Hematopoietic multipotent progenitor cell treated with erythropoietin and hydrocortisone succinate and interleukin-3 and kit ligand, for 8 days (in vitro differentiated cells): ENCODE results near the gene SMO.
"Not testable (repeated sequence)": the region's sequence is repeated elsewhere in the genome, so short reads cannot be mapped to it uniquely, and the experiment has no call there.

Source experiments
- DNase-seq: peaks from one replicate; pipeline ENCODE4 v3.0.0-alpha.2; 2015

SMO gene

DNA sequence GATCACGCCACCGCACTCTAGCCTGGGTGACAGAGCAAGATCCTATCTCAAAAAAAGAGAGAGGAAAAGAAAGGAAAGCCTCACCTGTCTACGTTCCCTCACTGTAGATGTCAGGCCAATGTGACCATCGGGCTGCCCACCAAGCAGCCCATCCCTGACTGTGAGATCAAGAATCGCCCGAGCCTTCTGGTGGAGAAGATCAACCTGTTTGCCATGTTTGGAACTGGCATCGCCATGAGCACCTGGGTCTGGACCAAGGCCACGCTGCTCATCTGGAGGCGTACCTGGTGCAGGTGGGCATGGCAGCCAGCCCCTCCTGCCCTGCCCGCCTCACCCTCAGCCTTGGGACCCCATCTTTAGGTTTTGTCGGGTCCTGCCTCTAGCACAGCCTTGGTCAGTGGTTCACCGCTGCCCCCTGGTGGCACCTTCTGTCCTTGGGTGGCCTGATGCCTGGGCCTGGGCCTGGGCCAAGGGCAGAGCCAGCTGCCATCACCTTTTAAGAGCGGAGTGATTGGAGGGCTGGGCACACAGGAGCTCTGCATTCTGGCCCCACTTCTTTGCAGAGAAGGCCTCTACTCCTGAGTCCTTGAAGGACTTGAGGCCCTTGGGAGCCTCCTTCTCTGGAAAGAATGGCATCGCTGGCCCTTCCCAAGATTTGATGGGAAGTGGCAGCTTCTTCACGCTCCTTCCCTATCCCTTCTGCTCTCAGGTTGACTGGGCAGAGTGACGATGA, 22.0 kb downstream of the SMO start:
- DNase-seq = peak; percentile 65

DNA sequence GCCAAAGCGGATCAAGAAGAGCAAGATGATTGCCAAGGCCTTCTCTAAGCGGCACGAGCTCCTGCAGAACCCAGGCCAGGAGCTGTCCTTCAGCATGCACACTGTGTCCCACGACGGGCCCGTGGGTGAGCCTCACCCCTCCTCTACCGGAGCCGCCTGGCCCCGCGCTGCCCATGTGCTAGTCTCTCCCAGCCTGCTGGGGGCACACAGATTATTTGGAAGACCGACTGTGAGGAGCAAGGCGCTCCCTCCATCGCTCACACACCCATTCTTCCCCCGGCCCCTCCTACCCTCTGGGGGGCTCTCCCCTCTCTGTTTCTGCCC, 22.5 kb downstream of the SMO start:
- DNase-seq = no peak

DNA sequence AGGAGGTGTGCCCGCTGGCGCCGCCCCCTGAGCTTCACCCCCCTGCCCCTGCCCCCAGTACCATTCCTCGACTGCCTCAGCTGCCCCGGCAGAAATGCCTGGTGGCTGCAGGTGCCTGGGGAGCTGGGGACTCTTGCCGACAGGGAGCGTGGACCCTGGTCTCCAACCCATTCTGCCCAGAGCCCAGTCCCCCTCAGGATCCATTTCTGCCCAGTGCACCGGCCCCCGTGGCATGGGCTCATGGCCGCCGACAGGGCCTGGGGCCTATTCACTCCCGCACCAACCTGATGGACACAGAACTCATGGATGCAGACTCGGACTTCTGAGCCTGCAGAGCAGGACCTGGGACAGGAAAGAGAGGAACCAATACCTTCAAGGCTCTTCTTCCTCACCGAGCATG, 23.7 kb downstream of the SMO start:
- no peak for DNase-seq

DNA sequence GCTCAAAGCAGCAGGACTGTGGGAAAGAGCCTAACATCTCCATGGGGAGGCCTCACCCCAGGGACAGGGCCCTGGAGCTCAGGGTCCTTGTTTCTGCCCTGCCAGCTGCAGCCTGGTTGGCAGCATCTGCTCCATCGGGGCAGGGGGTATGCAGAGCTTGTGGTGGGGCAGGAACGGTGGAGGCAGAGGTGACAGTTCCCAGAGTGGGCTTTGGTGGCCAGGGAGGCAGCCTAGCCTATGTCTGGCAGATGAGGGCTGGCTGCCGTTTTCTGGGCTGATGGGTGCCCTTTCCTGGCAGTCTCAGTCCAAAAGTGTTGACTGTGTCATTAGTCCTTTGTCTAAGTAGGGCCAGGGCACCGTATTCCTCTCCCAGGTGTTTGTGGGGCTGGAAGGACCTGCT, 24.2 kb downstream of the SMO start:
- DNase-seq = no peak

DNA sequence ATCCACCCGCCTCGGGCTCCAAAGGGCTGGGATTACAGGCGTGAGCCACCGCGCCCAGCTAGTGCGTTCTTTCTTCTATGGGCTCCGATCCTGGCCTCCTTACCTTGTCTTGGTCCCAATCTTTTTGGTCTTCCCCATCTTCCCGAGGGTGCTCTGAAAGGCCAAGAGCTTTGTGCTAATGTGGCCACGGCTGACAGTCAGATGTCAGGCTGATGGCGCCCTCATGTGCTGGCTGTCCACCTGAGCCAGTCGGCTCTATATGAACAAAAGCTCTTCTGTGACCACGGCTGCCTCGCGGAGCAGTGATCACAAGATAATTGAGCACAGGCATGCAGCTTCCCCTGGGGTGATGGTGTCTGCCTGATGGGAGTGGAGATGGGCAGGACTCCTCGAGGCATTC, 25.4 kb downstream of the SMO start:
- DNase-seq = peak; percentile 42

DNA sequence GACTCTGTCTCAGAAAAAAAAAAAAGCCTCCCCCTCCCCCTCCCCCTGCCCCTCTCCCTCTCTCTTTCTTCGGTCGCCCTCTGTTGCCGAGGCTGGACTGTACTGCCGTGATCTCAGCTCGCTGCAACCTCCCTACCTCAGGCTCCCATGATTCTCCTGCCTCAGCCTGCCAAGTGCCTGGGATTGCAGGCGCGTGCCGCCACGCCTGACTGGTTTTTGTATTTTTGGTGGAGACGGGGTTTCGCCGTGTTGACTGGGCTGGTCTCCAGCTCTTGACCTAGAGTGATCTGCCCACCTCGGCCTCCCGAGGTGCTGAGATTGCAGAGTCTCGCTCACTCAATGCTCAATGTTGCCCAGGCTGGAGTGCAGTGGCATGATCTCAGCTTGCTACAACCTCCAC, 27.3 kb downstream of the SMO start:
- DNase-seq = not testable (repeated sequence)

DNA sequence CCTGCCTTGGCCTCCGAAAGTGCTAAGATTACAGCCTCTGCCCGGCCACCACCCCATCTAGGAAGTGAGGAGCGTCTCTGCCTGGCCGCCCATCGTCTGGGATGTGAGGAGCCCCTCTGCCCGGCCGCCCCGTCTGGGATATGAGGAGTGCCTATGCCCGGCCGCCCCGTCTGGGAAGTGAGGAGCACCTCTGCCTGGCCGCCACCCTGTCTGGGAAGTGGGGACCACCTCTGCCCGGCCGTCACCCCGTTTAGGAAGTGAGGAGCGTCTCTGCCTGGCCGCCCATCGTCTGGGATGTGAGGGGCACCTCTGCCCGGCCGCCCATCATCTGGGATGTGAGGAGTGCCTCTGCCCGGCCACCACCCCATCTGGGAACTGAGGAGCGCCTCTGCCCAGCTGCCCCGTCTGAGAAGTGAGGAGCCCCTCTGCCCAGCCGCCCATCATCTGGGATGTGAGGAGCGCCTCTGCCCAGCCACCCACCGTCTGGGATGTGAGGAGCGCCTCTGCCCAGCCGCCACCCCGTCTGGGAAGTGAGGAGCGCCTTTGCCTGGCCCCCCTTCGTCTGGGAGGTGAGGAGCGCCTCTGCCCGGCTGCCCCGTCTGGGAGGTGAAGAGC, 27.8 kb downstream of the SMO start:
- not testable (repeated sequence) for DNase-seq

DNA sequence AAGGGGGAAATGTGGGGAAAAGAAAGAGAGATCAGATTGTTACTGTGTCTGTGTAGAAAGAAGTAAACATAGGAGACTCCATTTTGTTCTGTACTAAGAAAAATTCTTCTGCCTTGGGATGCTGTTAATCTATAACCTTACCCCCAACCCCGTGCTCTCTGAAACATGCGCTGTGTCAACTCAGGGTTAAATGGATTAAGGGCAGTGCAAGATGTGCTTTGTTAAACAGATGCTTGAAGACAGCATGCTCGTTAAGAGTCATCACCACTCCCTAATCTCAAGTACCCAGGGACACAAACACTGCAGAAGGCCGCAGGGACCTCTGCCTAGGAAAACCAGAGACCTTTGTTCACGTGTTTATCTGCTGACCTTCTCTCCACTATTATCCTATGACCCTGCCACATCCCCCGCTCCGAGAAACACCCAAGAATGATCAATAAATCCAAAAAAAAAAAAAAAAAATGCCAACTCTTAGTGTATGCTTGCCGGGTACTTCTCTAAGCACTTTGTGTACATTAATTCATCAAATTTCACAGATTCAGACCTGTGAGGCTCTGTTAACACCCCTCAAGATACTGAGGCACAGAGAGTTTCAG, 28.5 kb downstream of the SMO start:
- DNase-seq = not testable (repeated sequence)

DNA sequence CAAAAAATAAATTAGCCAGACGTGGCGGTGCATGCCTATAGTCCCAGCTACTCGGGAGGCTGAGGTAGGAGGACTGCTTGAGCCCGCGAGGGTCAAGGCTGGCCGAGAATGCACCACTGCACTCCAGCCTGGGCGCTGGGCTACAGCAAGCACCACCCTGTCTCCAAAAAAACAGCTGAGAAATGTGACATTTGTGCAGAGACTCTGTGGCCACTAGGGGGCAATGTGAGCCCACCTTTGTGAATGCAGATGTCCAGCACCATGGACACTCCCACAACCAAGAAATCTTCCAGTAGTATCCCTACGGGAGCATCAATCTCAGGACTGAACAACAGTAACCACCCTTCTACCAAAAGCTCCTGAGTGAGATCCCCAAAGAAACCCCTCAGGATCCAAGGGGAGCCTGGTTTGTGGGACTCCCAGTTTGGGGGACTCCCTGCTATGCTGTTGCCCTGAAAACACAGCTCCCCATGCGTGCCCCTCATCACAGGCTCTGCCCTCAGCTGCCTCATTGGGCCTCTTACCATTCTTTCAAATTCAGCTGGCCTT, 30.2 kb downstream of the SMO start:
- peak; percentile 85 for DNase-seq

DNA sequence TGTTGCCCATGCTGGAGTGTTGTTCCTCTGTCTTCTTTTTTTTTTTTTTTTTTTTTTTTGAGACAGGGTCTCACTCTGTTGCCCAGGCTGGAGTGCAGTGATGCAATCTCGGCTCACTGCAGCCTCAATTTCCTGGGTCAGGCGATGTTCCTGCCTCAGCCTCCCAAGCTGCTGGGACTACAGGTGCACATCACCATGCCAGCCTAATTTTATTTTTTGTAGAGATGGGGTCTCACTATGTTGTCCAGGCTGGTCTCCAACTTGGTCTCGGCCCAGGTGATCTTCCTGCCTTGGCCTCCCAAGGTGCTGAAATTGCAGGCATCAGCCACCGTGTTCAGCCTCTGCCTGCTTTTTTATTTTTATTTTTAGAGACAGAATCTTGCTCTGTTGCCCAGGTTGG, 30.7 kb downstream of the SMO start:
- DNase-seq = not testable (repeated sequence)

DNA sequence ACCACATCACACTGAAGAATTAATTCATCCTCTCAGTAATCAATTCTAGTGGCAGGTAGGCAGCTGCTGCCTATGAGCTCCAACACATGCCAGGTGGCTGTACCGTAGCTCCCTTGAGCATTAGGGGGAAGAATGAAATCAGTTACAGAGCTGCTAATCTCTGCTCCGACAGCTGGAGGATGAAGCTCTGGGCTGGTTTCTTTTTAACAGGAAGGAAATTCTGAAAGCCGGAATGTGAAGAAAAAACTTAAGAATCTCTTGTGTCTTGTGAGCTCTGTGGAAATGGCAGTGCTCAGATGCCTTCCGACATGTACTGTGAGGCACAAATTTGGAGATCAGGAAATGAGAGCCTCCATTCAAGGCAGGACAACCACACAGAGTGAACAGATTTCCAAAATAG, 33.6 kb downstream of the SMO start:
- DNase-seq = no peak

DNA sequence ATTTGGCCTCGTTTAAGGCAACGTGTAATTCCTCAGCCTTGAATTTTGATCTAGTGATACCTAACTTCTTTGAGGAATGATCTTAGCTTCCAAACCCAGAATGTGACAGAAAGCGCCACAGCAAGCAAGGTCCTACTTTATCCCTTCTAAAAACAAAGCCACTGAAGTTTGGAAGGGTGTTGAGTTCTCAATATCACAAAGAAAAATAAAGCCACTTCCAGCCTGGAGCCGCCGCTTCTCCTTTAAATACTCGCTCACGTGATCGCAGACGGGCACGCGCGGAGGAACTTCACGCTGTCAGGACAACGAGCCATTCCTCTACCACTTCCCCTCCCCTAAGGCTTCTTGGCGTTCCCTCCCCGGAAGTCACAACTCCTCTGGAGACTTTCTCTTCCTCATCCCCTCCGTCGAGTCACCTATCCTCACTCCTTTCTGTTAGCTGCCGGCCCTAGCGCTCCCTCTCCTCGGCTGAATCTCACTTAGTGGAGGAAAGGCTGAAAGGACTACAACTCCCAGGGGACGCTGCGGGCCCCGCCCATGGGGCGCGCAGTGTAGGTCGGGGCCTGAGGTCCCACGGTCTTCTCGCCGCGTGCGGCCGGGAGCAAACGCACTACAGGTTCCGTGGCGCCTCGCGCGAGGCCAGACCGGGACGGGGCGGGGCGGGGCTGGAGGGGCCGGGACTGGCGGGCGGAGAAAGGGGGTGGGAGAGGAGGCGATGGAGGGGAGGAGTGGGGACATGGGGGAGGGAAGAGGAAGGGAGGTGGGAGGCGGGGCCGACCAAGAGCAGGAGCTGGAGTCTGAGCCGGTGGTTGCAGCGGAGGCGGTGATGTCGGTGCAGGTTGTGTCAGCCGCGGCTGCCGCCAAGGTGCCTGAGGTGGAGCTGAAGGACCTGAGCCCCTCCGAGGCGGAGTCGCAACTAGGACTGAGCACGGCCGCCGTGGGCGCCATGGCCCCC, 36.1 kb downstream of the SMO start, which contains the start of gene AHCYL2:
Gene AHCYL2, plus strand, starts transcription at position 780 of the 955 bp plus-strand sequence.
- peak; percentile 96 for DNase-seq

DNA sequence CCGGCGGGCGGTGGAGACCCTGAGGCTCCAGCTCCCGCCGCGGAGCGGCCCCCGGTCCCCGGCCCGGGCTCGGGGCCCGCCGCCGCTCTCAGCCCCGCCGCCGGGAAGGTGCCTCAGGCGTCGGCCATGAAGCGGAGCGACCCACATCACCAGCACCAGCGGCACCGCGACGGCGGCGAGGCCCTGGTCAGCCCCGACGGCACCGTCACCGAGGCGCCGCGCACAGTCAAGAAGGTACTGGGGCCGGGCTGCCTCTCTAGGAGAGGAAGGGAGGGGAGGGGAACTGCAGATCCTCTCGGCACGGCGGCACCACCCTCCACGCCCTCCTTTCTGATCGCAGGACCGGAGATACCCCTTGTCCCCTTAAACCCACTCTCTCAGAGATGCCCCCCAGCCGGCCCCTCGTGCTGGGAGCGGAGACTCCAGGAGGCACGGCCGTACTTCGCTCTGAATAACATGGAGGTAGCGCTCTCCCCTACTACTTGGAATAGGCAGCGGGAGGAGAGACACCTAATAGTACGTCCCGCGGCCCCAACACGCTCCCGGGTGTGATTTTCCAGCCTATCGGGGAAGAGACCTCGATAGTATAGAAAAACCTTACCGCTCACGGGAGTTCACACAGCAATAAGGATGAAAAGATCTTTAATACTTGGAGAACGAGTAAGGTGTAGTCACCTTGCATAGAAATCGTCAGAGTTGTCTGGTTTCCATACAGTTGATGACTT, 36.9 kb downstream of the SMO start:
- peak; percentile 39 for DNase-seq

DNA sequence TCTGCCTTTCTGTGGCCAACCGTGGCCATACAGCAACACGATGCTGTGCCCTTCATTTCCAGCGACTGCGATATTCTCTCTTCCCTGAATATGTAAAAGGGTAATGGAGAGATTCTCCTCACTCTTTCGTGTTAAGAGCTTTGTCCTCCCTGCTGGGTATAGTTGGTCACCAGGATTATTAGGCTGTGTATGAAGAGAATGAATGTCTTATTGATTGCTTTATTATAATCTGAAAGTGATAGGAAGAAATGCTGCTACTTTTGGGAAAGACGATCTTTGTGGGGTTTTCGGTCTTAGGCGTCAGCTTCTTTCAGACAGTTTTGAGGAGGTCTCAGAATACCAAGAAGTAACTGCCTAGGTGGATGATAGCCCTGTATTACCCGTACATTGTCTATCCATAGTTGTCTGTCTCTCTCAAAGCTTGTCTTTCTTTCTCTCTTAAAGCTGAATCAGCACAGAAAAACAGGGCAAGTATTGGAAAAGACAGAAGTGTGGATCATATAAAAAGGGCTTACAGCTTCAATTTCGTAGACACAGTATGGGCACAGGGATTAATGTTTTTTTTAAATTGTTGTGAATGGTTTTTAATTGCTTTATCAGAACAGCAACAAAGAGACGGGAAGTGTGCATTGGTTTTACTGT, 37.6 kb downstream of the SMO start:
- peak; percentile 6 for DNase-seq

DNA sequence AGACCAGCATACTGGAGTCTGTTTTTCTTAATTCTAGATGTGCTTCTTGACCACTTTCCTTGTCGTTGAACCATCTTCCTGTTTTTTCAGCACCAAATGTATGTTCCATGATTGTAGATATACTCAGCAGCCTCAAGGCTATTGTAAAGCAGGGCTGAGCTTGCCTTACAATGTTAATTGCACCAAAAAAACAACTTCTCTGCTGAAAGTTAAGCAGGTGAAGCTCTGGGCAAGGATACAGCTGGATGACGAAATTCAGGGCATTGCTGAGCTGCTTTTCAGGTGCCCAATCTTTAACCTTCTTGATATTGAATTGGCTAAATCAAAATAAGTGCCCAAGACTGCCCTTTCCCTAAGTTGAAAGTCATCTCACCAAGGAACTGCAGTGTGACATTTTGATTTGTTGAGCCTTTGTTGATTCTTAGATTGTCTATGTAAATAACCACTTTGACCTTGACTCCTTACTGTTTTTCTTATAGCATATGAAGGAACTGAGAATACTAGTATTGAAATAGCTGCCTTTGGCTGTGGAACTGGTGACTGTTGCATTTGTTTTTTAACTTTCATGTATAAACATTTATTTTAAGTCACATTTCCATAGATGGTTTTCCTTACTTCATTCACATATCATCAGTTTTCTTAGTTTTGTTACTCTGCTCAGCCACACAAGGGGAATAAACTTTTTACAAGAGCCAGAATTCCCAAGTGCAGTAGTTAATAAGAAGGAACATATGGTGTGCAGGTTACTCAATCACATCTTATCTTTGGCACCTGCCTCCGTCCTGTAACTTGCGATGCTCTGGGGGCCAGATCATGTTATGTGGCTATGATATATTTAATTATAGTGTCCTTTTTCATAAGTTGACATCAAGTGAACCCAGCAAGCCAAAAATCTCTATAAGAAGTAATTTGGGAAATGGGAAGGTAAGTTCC, 39.5 kb downstream of the SMO start:
- DNase-seq = no peak

DNA sequence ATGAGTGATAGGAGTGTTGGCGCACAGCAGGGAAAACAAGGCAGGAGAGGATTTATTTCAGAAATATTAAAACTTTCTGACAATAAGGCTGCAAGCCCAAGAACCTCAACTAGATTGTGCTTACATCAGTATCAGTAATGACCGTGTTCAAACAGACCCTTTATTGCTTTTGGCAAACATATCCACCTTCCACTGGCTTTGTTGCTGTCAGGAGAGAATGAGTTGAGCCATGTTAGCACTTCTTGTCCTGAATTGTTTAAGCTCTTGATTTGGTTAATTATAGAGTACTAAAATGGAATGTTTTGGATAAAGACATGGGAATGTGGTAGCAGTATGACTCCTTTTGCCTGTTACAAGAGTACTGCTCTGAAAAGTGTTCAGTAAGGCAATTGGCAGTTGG, 40.2 kb downstream of the SMO start:
- DNase-seq = no peak

DNA sequence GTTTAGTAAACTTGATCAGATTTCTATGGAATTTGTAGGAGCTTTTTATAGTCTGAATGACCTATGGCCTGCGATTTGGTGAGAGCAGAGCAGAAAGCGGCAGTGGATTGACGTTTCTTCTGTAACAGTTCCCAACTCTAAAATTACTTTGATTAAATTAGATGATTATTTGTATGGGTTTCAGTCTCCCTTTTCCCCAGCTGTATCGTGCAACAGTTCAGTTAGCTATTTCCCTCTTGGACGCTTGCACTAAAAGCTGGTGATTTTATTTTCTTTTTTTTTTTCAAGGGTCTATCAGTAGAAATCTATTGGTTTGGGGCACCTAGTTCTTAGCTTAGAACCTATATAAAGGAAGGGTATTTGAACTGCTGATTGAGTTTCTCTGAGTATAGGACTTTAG, 43.2 kb downstream of the SMO start:
- no peak for DNase-seq

DNA sequence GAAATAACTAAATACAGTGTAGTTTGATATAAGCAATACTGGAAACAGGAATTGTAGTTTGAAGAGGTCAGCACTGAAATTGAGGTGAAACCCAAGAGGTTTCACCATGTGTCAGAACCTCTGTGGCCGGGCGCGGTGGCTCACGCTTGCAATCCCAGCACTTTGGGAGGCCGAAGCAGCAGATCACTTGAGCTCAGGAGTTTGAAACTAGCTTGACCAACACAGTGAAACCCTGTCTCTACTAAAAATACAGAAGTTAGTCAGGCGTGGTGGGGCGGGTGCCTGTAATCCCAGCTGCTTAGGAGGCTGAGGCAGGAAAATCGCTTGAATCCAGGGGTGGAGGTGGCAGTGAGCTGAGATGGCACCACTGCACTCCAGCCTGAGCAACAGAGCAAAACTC, 50.1 kb downstream of the SMO start:
- no peak for DNase-seq

DNA sequence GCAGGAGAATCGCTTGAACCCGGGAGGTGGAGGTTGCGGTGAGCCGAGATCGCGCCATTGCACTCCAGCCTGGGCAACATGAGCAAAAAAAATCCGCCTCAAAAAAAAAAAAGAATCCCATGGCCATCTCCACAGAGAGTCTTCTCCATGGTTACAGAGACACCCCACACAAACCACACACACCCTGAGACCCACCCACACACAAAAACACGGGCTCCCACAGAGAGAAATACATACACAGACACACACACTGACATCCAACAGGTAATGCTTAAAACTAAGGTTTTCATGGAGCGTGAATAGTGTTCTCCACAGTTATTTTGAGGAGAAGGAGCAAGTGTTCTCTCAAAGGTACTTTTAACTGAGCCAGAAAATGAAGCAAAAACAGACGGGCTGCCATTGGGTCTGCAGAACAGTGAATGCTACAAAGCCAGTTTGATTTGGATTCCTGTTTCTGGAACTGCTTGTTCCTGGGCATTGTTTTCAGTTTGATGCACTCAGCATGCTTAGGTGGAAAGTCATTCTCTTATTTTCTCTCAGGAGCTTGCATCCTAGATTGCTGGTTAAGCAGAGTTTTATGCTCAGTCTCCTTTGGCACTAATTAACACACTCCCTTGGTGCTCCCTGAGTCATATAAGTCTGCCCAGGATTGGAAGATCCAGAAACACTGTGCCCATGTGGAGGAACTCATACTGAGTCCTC, 51.8 kb downstream of the SMO start:
- no peak for DNase-seq

DNA sequence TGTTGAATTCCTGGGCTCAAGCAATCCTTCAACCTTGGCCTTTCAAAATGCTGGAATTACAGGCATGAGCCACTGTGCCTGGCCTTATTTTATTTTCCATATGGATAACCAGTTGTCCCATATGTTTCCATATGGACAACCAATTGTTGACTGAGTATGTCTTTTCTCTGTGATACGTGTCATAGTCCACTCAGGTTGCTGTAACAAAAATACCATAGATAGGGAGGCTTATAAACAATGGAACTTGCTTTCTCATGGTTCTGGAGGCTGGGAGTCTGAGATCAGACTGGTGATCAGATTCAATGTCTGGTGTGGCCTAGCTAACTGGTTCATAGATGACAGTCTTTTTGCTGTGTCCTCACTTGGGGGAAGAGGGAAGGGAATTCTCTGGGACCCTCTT, 55.8 kb downstream of the SMO start:
- DNase-seq = no peak
